ENCODE data around the gene VWF.

VWF gene

GRCh38 chr12:5941907-5942306 is 182.6 kb downstream of the VWF start:
- no peak for DNase-seq

GRCh38 chr12:5927732-5928516 is 196.5 kb downstream of the VWF start:
- DNase-seq = no peak

GRCh38 chr12:5925646-5926045 is 198.8 kb downstream of the VWF start:
- DNase-seq = no peak

GRCh38 chr12:5924342-5924741 is 200.1 kb downstream of the VWF start:
- no peak for DNase-seq

- no peak for DNase-seq
These were observed 200.7 kb downstream of the VWF start for GRCh38 chr12:5923751-5924150.

- DNase-seq = no peak
These were observed 201.3 kb downstream of the VWF start for GRCh38 chr12:5923043-5923605.

- DNase-seq = no peak
These were observed 202.2 kb downstream of the VWF start for GRCh38 chr12:5921966-5922899.

- DNase-seq = no peak
These were observed 203.2 kb downstream of the VWF start for GRCh38 chr12:5921027-5921909.

- DNase-seq = no peak
These were observed 207.6 kb downstream of the VWF start for GRCh38 chr12:5916785-5917290.

- DNase-seq = no peak
These were observed 209.0 kb downstream of the VWF start for GRCh38 chr12:5915511-5915910.

GRCh38 chr12:5914387-5915149 is 209.9 kb downstream of the VWF start:
- DNase-seq = no peak

GRCh38 chr12:5913387-5913786 is 211.1 kb downstream of the VWF start:
- no peak for DNase-seq

- DNase-seq = no peak
These were observed 211.8 kb downstream of the VWF start for GRCh38 chr12:5912437-5913334.

GRCh38 chr12:5912011-5912410 is 212.5 kb downstream of the VWF start:
- DNase-seq = no peak

GRCh38 chr12:5910790-5911548 is 213.5 kb downstream of the VWF start:
- no peak for DNase-seq

- DNase-seq = no peak
These were observed 214.9 kb downstream of the VWF start for GRCh38 chr12:5909560-5909959.

GRCh38 chr12:5908251-5908650 is 216.2 kb downstream of the VWF start:
- DNase-seq = no peak

GRCh38 chr12:5907807-5908206 is 216.7 kb downstream of the VWF start:
- no peak for DNase-seq

- DNase-seq = no peak
These were observed 218.7 kb downstream of the VWF start for GRCh38 chr12:5905757-5906156.

GRCh38 chr12:5904969-5905368 is 219.5 kb downstream of the VWF start:
- no peak for DNase-seq

All from NK-92 treated with Interleukin-12 subunit alpha and Interleukin-12 subunit beta, amount 100 ng/mL, for 24 hours (cell line).